K562 (cell line): ENCODE measurements around the gene CNOT6. TPM values are rescaled to one million over a fixed set of nuclear protein-coding genes. Genes with fewer than 3 reads are reported as not detected.

Experiments used
- ATAC-seq: fragments of 200-7000 bp; cut with Tn5 transposase; 3 replicates; pipeline ENCODE4 v1.9.1; 2020; ENCODE audit warnings: moderate library complexity
- BruUV-seq: library from RNA; stranded (reverse); fragments of 400-500 nt; replicated peaks from 2 replicates; lab custom pipeline; 2021; lab: Mats Ljungman, UMichigan
- CTCF ChIA-PET: fragments of 300-600 bp; formaldehyde crosslinking; extraction: SDS; loops from one replicate; lab custom pipeline; 2021; ENCODE audit warnings: low intra/inter-chr PET ratio; lab: Yijun Ruan, JAX
- POLR2A ChIA-PET: fragments of 300-600, 350-650 bp; sonication (Branson Sonifier 250); formaldehyde crosslinking; extraction: SDS; loops from one replicate; lab custom pipeline; 2021; ENCODE audit warnings: antibody characterized with exemption, inconsistent platforms; lab: Yijun Ruan, JAX
- DNase-seq, 4 experiments: peaks; one replicate each; pipeline versions ENCODE4 v3.0.0 to v3.0.0-alpha.2; 2011 to 2018; ENCODE audit warnings: low spot score in 3 of 4, mixed read lengths in 3 of 4; ENCODE audit errors: extremely low read depth in 1 of 4
- FAIRE-seq: peaks from 2 replicates; lab custom pipeline; 2011; peaks lifted over from hg19 to GRCh38; lab: Jason Lieb, UNC
- H2AFZ ChIP-seq: 2 replicates; pipeline ENCODE4 v1.6.0; 2011; ENCODE audit warnings: low read depth, low read length, control low read depth, inconsistent platforms
- H3K27ac ChIP-seq: fragments of 200-600 bp; 3 replicates; pipeline ENCODE4 v1.8.0; 2011; ENCODE audit warnings: low read depth, mild to moderate bottlenecking, control low read depth, inconsistent platforms, low read length, moderate library complexity, mixed read lengths; ENCODE audit errors: extremely low read depth
- H3K27me3 ChIP-seq, 2 experiments: fragments of 300-600 bp in 1 of 2; 2 replicates in 1 of 2; 3 replicates in 1 of 2; pipeline versions ENCODE4 v1.6.0 to v1.8.0; 2011; ENCODE audit warnings: inconsistent platforms in 2 of 2, low read length in 2 of 2, mild to moderate bottlenecking in 1 of 2, mixed read lengths in 1 of 2, moderate library complexity in 1 of 2; ENCODE audit not compliant: control insufficient read depth in 2 of 2, insufficient read depth in 2 of 2
- H3K36me3 ChIP-seq: fragments of 300-600 bp; 3 replicates; pipeline ENCODE4 v1.8.0; 2011; ENCODE audit warnings: mild to moderate bottlenecking, low read length, inconsistent platforms; ENCODE audit not compliant: control insufficient read depth, insufficient read depth
- H3K4me1 ChIP-seq, 2 experiments: fragments of 200-600 bp in 1 of 2; replicated peaks in 1 of 2; 2 replicates in 1 of 2; 3 replicates in 1 of 2; pipeline versions ENCODE4 v1.5.1 to v1.8.0; 2011; ENCODE audit warnings: inconsistent platforms in 2 of 2, low read length in 2 of 2, mild to moderate bottlenecking in 1 of 2, mixed read lengths in 1 of 2, moderate library complexity in 1 of 2; ENCODE audit not compliant: control insufficient read depth in 2 of 2, insufficient read depth in 2 of 2
- H3K4me2 ChIP-seq: 2 replicates; pipeline ENCODE4 v1.6.1; 2011; ENCODE audit warnings: low read length, control low read depth, inconsistent platforms, mixed read lengths; ENCODE audit not compliant: insufficient read depth
- H3K4me3 ChIP-seq: fragments of 200-600 bp; sonication (generic), shearing (Covaris generic); 2 replicates; pipeline ENCODE4 v1.5.1; 2016; ENCODE audit warnings: control low read depth, inconsistent platforms
- H3K79me2 ChIP-seq: fragments of 200-600 bp; 3 replicates; pipeline ENCODE4 v1.8.0; 2011; ENCODE audit warnings: low read length, inconsistent platforms; ENCODE audit not compliant: control insufficient read depth, insufficient read depth
- H3K9ac ChIP-seq, 2 experiments: 2 replicates each; pipeline versions ENCODE4 v1.6.0 to v1.6.1; 2011; ENCODE audit warnings: low read depth in 2 of 2, low read length in 2 of 2, control low read depth in 1 of 2, inconsistent platforms in 1 of 2, mild to moderate bottlenecking in 1 of 2, mixed read lengths in 1 of 2; ENCODE audit not compliant: insufficient read depth in 1 of 2
- H3K9me1 ChIP-seq: one replicate; pipeline ENCODE4 v1.6.0; 2011; ENCODE audit warnings: inconsistent platforms, mild to moderate bottlenecking, low read length, moderate library complexity; ENCODE audit not compliant: control insufficient read depth, insufficient read depth
- H3K9me3 ChIP-seq: replicated peaks from 2 replicates; pipeline ENCODE4 v1.5.1; 2011; ENCODE audit warnings: low read depth, low read length, inconsistent platforms; ENCODE audit not compliant: control insufficient read depth, insufficient read depth
- H4K20me1 ChIP-seq: replicated peaks from 2 replicates; pipeline ENCODE4 v1.6.1; 2011; ENCODE audit warnings: low read length, inconsistent platforms, mixed read lengths; ENCODE audit not compliant: control insufficient read depth, insufficient read depth
- ATF3 ChIP-seq, 2 experiments: fragments of 450-650 bp in 1 of 2; sonication (generic) in 1 of 2; formaldehyde crosslinking in 1 of 2; IDR thresholded peaks in 1 of 2; conservative IDR thresholded peaks in 1 of 2; 2 replicates each; pipeline versions ENCODE4 v1.6.1 to v1.8.1; 2016 to 2023; ENCODE audit warnings: mild to moderate bottlenecking in 2 of 2, moderate library complexity in 2 of 2, inconsistent platforms in 1 of 2, missing genetic modification reagents in 1 of 2
- BCL6 ChIP-seq: fragments of 250-450 bp; sonication (Bioruptor Pico); IDR thresholded peaks from 2 replicates; pipeline ENCODE4 v1.4.0; 2020
- CTCF ChIP-seq, 3 experiments: IDR thresholded peaks in 2 of 3; conservative IDR thresholded peaks in 1 of 3; 2 replicates each; pipeline ENCODE4 v1.5.1; 2011 to 2012; ENCODE audit warnings: low read length in 3 of 3, mild to moderate bottlenecking in 3 of 3, control low read depth in 2 of 3, improper control_type of control experiment in 1 of 3, inconsistent platforms in 1 of 3, low read depth in 1 of 3, mixed read lengths in 1 of 3, moderate library complexity in 1 of 3; ENCODE audit not compliant: insufficient read depth in 2 of 3
- ID3 ChIP-seq, 2 experiments: fragments of 250-450 bp in 1 of 2; fragments of 450-650 bp in 1 of 2; sonication (Bioruptor Pico) in 1 of 2; IDR thresholded peaks; 2 replicates each; pipeline versions ENCODE4 v1.6.1 to v1.8.0; 2016 to 2021; ENCODE audit warnings: mild to moderate bottlenecking in 2 of 2, moderate library complexity in 2 of 2, missing compliant biosample characterization in 1 of 2, missing genetic modification characterization in 1 of 2
- LCOR ChIP-seq: sonication (generic); formaldehyde crosslinking; IDR thresholded peaks from 2 replicates; pipeline ENCODE4 v1.8.0; 2022; ENCODE audit warnings: mild to moderate bottlenecking, missing genetic modification reagents
- MCM3 ChIP-seq: fragments of 450-650 bp; IDR thresholded peaks from 2 replicates; pipeline ENCODE4 v1.6.1; 2016
- MLLT1 ChIP-seq, 2 experiments: fragments of 450-650 bp; IDR thresholded peaks; 2 replicates each; pipeline ENCODE4 v1.6.1; 2016
- NR2F6 ChIP-seq: fragments of 450-650 bp; formaldehyde crosslinking; IDR thresholded peaks from 2 replicates; pipeline ENCODE4 v1.4.0; 2020; ENCODE audit warnings: mild to moderate bottlenecking
- SRSF7 ChIP-seq: fragments of 200-400 bp; formaldehyde crosslinking; optimal IDR thresholded peaks from 2 replicates; pipeline ENCODE3; 2017; ENCODE audit warnings: mild to moderate bottlenecking, low read depth, low read length
- THAP7 ChIP-seq: fragments of 250-450 bp; sonication (Bioruptor Pico); IDR thresholded peaks from 2 replicates; pipeline ENCODE4 v1.5.0; 2021
- ZNF253 ChIP-seq: fragments of 250-450 bp; sonication (Bioruptor Pico); conservative IDR thresholded peaks from 2 replicates; pipeline ENCODE4 v1.6.1; 2021; ENCODE audit warnings: mild to moderate bottlenecking
- ZNF778 ChIP-seq: fragments of 450-650 bp; formaldehyde crosslinking; IDR thresholded peaks from 2 replicates; pipeline ENCODE4 v1.4.0; 2020; ENCODE audit warnings: mild to moderate bottlenecking, moderate library complexity
- WGBS: fragments of 100-300 bp; shearing (Covaris generic); methylation state at CpG from one replicate; pipeline ENCODE4 v1.1.6; 2016; ENCODE audit warnings: low coverage, mixed read lengths; ENCODE audit not compliant: insufficient coverage; ENCODE audit errors: missing lambda C conversion rate; 5-methylcytosine and 5-hydroxymethylcytosine counted together
- in situ Hi-C: fragments of 300-500 bp; cut with MboI; formaldehyde crosslinking; loops from 4 replicates; pipeline ENCODE4 v1.15.0; 2018; ENCODE audit warnings: inconsistent platforms, mixed read lengths
- intact Hi-C: fragments of 100-400 bp; cut with micrococcal nuclease; formaldehyde crosslinking; loops from 2 replicates; pipeline ENCODE4 v1.14.2; 2022
- polyA plus RNA-seq, 8 experiments: library from polyadenylated mRNA; depleted of rRNA in 4 of 8; stranded (reverse) in 5 of 8; unstranded in 3 of 8; fragments of >200 nt; fragmentation: Nextera tagmentation in 2 of 8; fragmentation: Illumina TruSeq in 1 of 8; extraction: Ambion mirVana in 2 of 8; extraction: Trizol in 1 of 8; gene quantifications; 2 replicates each; pipeline versions ENCODE4 v1.2.1 to v1.2.3, GENCODE V29; 2011 to 2014; ENCODE audit warnings: inconsistent platforms in 1 of 8, missing spikeins in 1 of 8
- total RNA-seq, 7 experiments: library from RNA; depleted of rRNA in 6 of 7; stranded (reverse); fragments of >200 nt in 6 of 7; fragmentation: Illumina TruSeq in 2 of 7; extraction: Trizol in 2 of 7; gene quantifications; 2 replicates each; pipeline versions ENCODE4 v1.2.1 to v1.2.3, GENCODE V29; 2011 to 2021; ENCODE audit warnings: low replicate concordance in 1 of 7

Gene CNOT6
- total and polyA plus RNA-seq, 9 of the 15 experiments (the other 6 are each of a cell fraction or from before 2014, with no cell fraction given), result 4.9 to 32.4 (median 14.0) TPM

- intact Hi-C loops (no loop called here), in situ Hi-C loops (no loop called here)
- ATAC-seq (peak; percentile 39; the same call in 1 of the 3 replicates), FAIRE-seq (no peak), DNase-seq (no peak)
- CTCF ChIA-PET, result no interaction called here
- Histone ChIP-seq H4K20me1 (0 out of 2 replicates have a peak, but pooled peaks cover 3% of the 10 kb centered on the region), H2AFZ (no peak overlapping the region), H3K79me2 (no peaks in the 10 kb centered on the region), H3K4me3 (no peak overlapping the region), H3K4me1 (peaks cover 0 to 15% of the 10 kb centered on the region in 2 experiments; a peak in 2 of 5 replicates), H3K9me3 (no peaks in the 10 kb centered on the region), H3K36me3 (no peaks in the 10 kb centered on the region), H3K9ac (no peak overlapping the region), H3K27me3 (peaks cover 10 to 80% of the 10 kb centered on the region in 2 experiments; a peak in 4 of 5 replicates), H3K9me1 (no peaks in the 10 kb centered on the region), H3K27ac (no peak overlapping the region), H3K4me2 (no peak overlapping the region)
- TF ChIP-seq ZNF778 (CRISPR knock-in tag) (no peak), ZNF253 (CRISPR knock-in tag) (no peak), ID3 (CRISPR knock-in tag; IDR thresholded peaks at IDR 0.05) (no peak), ID3 (tag; IDR thresholded peaks at IDR 0.05) (no peak), NR2F6 (CRISPR knock-in tag) (no peak), MLLT1 (IDR thresholded peaks at IDR 0.05) (no peak), BCL6 (CRISPR knock-in tag) (no peak), THAP7 (no peak), LCOR (no peak), SRSF7 (no peak), CTCF (IDR thresholded peaks at IDR 0.05 in 2 of 3, conservative IDR thresholded peaks at IDR 0.05 in 1 of 3; ENCODE audit: insufficient read depth in 2 of 3, low read depth in 1 of 3, low read length in 3 of 3) (no peak), MCM3 (no peak), ATF3 (IDR thresholded peaks at IDR 0.05) (no peak), ATF3 (CRISPR knock-in tag; conservative IDR thresholded peaks at IDR 0.05) (no peak)
- WGBS, result 3% methylated on average over 13 of the region's 13 CpGs
- BruUV-seq, result no TSS peak
- POLR2A ChIA-PET, result interaction anchor here (0.8 kb wide), 1 partner anchor 68 kb away, joined by 3 read pairs; no protein-coding TSS in a partner anchor
These were observed 30.1 kb upstream of the CNOT6 start for GRCh38 chr5:180463916-180464602.
